Right renal cortex interstitium (tissue), 3 donors: ENCODE results near the gene FAM120B. TPM values are rescaled to one million over a fixed set of nuclear protein-coding genes. Genes with fewer than 3 reads are reported as not detected.

Experiments
- DNase-seq, 3 donors: peaks; one replicate each; pipeline ENCODE4 v3.0.0-alpha.2; 2013; ENCODE audit warnings: low read depth in 3 of 3, low spot score in 2 of 3
- polyA plus RNA-seq, 3 donors: library from polyadenylated mRNA; unstranded; fragments of 120-200 nt; gene quantifications; one replicate each; pipeline ENCODE4 v1.2.1, GENCODE V29; 2013; ENCODE audit not compliant: insufficient read length in 3 of 3

The FAM120B gene
- polyA plus RNA-seq, 3 donors = 35.6 to 38.5 (median 37.9) TPM

- DNase-seq = no peak
These were observed 34.1 kb upstream of the FAM120B start for GRCh38 chr6:170272341-170273065.

DNA sequence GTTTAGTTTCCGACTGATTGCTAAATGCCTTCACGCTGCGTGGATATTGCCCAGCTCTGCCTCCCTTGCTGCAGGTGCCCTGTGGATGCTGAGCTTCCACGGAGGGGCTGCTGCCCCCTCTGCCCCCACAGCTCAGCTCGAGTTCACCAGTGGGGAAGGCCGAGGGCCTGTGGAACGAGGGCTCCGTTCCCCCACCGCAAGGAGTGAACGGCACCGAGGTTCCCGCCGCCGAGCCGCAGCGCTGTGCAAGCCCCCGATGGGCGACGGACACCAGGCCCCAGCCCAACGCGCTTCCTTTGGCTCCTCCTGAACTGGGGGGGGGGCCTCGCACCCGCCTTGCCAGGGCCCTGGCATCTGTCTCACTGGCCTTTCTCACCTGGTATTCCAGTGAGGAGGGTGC lies 33.4 kb upstream of the FAM120B start:
- no peak for DNase-seq

GRCh38 chr6:170273681-170274080 lies 32.9 kb upstream of the FAM120B start:
- DNase-seq = no peak

- no peak for DNase-seq
These were observed 31.6 kb upstream of the FAM120B start for GRCh38 chr6:170274713-170275560.

DNA sequence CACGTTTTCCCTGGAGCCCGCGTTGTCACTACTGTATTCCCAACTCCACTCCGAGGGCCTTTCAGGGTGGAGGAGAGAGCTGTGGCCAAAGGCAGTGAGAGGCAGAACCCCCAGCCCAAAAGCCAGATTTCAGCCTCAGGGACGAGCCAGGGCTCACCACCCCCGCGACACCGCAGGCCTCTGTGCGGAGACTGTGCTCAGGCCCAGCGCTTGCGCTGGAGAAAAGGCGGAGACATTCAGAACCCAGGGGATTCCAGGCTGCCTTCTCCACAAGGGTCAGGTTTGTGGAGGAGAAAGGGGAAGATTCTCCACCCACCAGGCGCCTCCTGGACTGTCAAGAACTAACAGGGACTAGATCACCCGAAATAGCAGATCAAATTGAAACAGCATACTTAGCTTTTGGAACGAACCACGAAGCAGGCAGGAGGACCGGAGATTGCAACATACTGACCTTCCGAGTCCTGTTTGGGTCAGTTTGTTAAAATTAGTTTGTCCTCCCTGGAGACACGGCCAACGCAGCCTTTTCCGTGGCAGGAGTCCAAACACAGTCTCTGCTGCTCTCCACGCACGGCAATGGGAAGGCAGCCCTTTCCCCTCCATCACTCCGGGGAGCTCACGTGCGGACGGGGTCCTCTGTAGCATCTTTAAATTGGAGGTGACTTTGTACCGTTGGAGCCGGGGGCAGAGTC lies 30.0 kb upstream of the FAM120B start:
- no peak for DNase-seq

- no peak for DNase-seq
These were observed 28.4 kb upstream of the FAM120B start for GRCh38 chr6:170277893-170278742.

DNA sequence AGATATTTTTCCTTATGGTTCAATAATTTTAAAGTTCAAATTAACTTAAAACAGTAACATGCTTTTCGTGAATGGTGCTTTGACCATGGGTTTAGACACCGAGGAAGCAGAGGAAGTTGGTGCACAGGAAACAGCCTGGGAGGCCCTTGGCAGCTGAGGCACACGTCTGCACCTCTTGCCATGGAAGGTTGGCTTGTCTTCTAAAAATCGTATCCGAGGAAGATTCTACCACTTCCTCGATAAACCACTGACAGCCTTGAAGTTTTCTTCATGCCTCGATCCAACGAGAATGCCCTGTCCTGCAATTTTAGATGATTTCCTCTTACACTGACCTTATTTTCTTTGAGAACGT lies 27.8 kb upstream of the FAM120B start:
- DNase-seq = no peak

DNA sequence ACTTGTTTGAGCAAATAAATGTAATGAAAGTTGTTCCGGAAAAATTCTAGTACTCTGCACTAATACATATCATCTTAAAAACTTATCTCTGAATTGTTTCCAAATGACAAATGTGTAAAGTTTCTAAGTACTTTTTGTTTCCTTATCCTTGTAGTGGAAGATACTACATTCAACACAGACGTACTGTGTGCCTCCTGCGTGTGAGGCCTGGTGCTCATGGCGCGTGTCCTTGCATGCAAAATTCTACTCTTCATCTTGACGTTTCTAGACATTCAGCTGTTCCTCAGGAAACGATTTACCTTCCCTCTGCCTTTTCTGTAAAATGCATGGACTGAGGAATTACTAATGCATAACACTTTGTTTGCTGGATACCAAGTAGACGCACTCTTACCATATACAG lies 27.1 kb upstream of the FAM120B start:
- DNase-seq = no peak

- DNase-seq = no peak
These were observed 26.4 kb upstream of the FAM120B start for GRCh38 chr6:170279977-170280688.

GRCh38 chr6:170280689-170281045 lies 25.9 kb upstream of the FAM120B start:
- DNase-seq = no peak

DNA sequence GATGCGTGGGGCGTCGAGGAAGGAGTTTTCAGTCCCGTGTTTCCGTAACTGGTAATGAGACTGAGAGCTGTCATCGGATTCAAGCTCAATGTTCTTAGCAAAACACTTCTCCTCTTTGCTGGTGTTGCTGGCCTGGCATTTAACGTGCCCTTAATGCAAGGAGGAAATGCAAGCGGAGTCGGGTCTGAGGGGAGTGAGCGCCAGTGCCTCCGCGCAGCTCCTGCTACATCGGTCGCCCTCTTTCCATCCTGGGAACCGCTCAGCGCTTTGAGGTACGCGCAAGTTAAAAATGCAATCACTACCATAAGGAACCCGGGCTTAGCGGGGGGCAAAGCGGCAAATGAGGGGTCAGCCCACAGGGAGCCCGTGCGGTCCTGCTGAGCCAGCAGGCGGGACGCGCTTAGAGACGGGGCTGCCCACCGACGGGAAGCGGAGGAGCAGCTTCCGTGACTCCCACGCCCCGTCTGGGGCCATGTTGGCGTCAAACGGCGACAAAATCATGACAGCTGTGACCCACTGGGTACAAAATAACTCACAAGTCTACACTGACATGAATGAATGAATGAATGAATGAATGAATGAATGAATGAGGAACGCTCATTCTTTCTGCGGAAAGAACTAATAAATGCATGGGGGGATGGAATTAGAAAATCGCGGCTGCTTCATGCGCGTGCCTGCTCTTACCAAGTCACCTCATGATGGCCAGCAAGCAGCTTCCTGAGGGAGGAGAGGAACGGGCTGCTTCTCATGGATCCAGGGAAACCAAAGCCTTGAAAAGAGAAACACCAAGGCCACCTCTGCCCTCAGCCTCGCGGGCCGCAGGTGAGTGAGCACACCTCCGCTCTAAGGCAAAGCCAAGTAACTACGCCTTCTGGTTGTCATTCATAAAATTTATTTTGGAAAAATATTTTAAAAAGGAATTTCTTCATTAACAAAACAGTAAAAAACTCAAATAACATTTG lies 24.9 kb upstream of the FAM120B start:
- DNase-seq = no peak

GRCh38 chr6:170282512-170283158 lies 23.9 kb upstream of the FAM120B start:
- DNase-seq = no peak

GRCh38 chr6:170283212-170284081 lies 23.1 kb upstream of the FAM120B start:
- no peak for DNase-seq

GRCh38 chr6:170284126-170284773 lies 22.3 kb upstream of the FAM120B start:
- DNase-seq = no peak

GRCh38 chr6:170284866-170285469 lies 21.6 kb upstream of the FAM120B start:
- DNase-seq = no peak

DNA sequence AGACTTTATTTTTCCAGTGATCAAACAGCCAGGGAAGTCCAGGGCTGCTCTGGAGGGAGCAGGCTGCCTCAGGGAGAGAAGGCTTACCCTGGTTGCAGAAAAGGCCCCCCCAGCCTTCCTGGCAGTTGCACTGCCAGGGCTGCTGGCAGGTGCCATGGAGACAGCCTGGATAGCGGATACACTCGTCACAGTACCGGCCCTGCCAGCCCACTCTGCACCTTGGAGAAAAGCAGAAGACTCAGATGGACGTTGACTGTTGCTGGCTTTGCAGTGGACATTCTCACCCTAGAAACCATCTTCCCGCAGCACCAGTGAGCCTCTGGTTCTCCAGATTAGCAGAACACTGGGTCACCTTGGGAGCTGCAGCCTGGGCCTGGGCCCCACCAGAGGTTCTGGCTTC lies 21.1 kb upstream of the FAM120B start:
- DNase-seq = no peak
